LHCN-M2 (cell line): ENCODE measurements around the gene PARP16. TPM values are rescaled to one million over a fixed set of nuclear protein-coding genes. Genes with fewer than 3 reads are reported as not detected.

Experiments
- total RNA-seq: library from RNA; depleted of rRNA; stranded (reverse); fragments of >200 nt; gene quantifications from 2 replicates; pipeline ENCODE4 v1.2.3, GENCODE V29; 2014; rRNA removed

Gene PARP16
- total RNA-seq, 1 experiment from 2014 or later, result 7.3 TPM

Other genes with a start within 250 kb of the PARP16 start
- 0.23 TPM in 1 of 2 replicates, not detected in the other for gene SLC51B, start 241.5 kb downstream of the PARP16 start, total RNA-seq
- gene RASL12, start 218.9 kb downstream of the PARP16 start, total RNA-seq, result not detected in 2 replicates
- not detected in 2 replicates for gene KBTBD13, start 210.1 kb downstream of the PARP16 start, total RNA-seq
- 0.38 and 0.69 TPM in 2 replicates for gene UBAP1L, start 171.7 kb downstream of the PARP16 start, total RNA-seq
- gene PDCD7, start 153.1 kb downstream of the PARP16 start, total RNA-seq, result 15.6 and 18.2 TPM in 2 replicates
- 29.5 and 30.7 TPM in 2 replicates for gene CLPX, start 101.5 kb downstream of the PARP16 start, total RNA-seq
- under 0.01 and 0.17 TPM in 2 replicates for gene CILP, start 75.4 kb downstream of the PARP16 start, total RNA-seq
- gene RNU5A-1, start 9.2 kb upstream of the PARP16 start, total RNA-seq, result not detected in 2 replicates
- not detected in 2 replicates for gene RNU5B-1, start 17.8 kb upstream of the PARP16 start, total RNA-seq
- not detected in 2 replicates for gene IGDCC3, start 91.1 kb upstream of the PARP16 start, total RNA-seq
- 6.5 and 7.7 TPM in 2 replicates for gene IGDCC4, start 136.1 kb upstream of the PARP16 start, total RNA-seq
- gene DPP8, start 230.8 kb upstream of the PARP16 start, total RNA-seq, result 27.0 and 27.7 TPM in 2 replicates
- 137 and 144 TPM in 2 replicates for gene HACD3, start 243.6 kb upstream of the PARP16 start, total RNA-seq